HepG2 (cell line): ENCODE measurements around the gene ZMYM1. TPM values are rescaled to one million over a fixed set of nuclear protein-coding genes. Genes with fewer than 3 reads are reported as not detected.

Experiments
- ATAC-seq: fragments of 200-7000 bp; cut with Tn5 transposase; 3 replicates; pipeline ENCODE4 v1.9.1; 2020; ENCODE audit warnings: mild to moderate bottlenecking, moderate library complexity
- BruUV-seq: library from RNA; stranded (reverse); fragments of 400-500 nt; replicated peaks from 2 replicates; lab custom pipeline; 2021; lab: Mats Ljungman, UMichigan
- CTCF ChIA-PET: fragments of 300-600 bp; formaldehyde crosslinking; extraction: SDS; loops from one replicate; lab custom pipeline; 2021; ENCODE audit warnings: low total read pairs, inconsistent platforms, low intra/inter-chr PET ratio; lab: Yijun Ruan, JAX
- POLR2A ChIA-PET: fragments of 350-600 bp; sonication (Branson Sonifier 250); formaldehyde crosslinking; loops from one replicate; lab custom pipeline; 2020; ENCODE audit warnings: antibody characterized with exemption, inconsistent platforms; lab: Yijun Ruan, JAX
- DNase-seq: peaks from one replicate; pipeline ENCODE4 v3.0.0-alpha.2; 2015; ENCODE audit warnings: low spot score
- FAIRE-seq: peaks from 3 replicates; lab custom pipeline; 2011; peaks lifted over from hg19 to GRCh38; lab: Jason Lieb, UNC
- H2AFZ ChIP-seq: one replicate; pipeline ENCODE4 v1.6.1; 2011; ENCODE audit warnings: low read length, inconsistent platforms
- H3K27ac ChIP-seq: fragments of 300-600 bp; 3 replicates; pipeline ENCODE4 v1.8.0; 2011; ENCODE audit warnings: mixed run types, mild to moderate bottlenecking, mixed read lengths, low read length, inconsistent platforms; ENCODE audit not compliant: insufficient read depth; ENCODE audit errors: extremely low read length
- H3K27me3 ChIP-seq, 2 experiments: fragments of 200-600 bp in 1 of 2; 2 replicates in 1 of 2; 3 replicates in 1 of 2; pipeline versions ENCODE4 v1.6.0 to v1.8.0; 2011; ENCODE audit warnings: low read length in 2 of 2, mild to moderate bottlenecking in 2 of 2, moderate library complexity in 2 of 2, inconsistent platforms in 1 of 2; ENCODE audit not compliant: insufficient read depth in 2 of 2, control insufficient read depth in 1 of 2
- H3K36me3 ChIP-seq, 2 experiments: fragments of 200-600 bp in 1 of 2; replicated peaks in 1 of 2; 2 replicates in 1 of 2; 3 replicates in 1 of 2; pipeline versions ENCODE4 v1.5.1 to v1.8.0; 2011; ENCODE audit warnings: low read length in 2 of 2, inconsistent platforms in 1 of 2; ENCODE audit not compliant: insufficient read depth in 2 of 2, control insufficient read depth in 1 of 2
- H3K4me1 ChIP-seq: 2 replicates; pipeline ENCODE4 v1.5.1; 2012; ENCODE audit warnings: low read length, inconsistent platforms; ENCODE audit not compliant: insufficient read depth
- H3K4me2 ChIP-seq: 2 replicates; pipeline ENCODE4 v1.6.0; 2011; ENCODE audit warnings: low read depth, low read length, inconsistent platforms
- H3K4me3 ChIP-seq, 3 experiments: fragments of 200-600 bp in 1 of 3; sonication (generic), shearing (Covaris generic) in 1 of 3; replicated peaks in 1 of 3; 2 replicates each; pipeline ENCODE4 v1.5.1; 2011 to 2016; ENCODE audit warnings: low read length in 3 of 3, inconsistent platforms in 2 of 3, low read depth in 2 of 3, mild to moderate bottlenecking in 2 of 3, control low read depth in 1 of 3, mixed read lengths in 1 of 3; ENCODE audit not compliant: insufficient read depth in 1 of 3
- H3K79me2 ChIP-seq: one replicate; pipeline ENCODE4 v1.6.1; 2011; ENCODE audit warnings: low read length, inconsistent platforms; ENCODE audit not compliant: insufficient read depth
- H3K9ac ChIP-seq: 2 replicates; pipeline ENCODE4 v1.6.0; 2011; ENCODE audit warnings: mild to moderate bottlenecking, low read depth, low read length, inconsistent platforms; ENCODE audit not compliant: insufficient read depth
- H3K9me3 ChIP-seq: 2 replicates; pipeline ENCODE4 v1.5.1; 2012; ENCODE audit warnings: mild to moderate bottlenecking, low read length
- H4K20me1 ChIP-seq: 2 replicates; pipeline ENCODE4 v1.6.0; 2011; ENCODE audit warnings: inconsistent platforms, mild to moderate bottlenecking, low read length, moderate library complexity; ENCODE audit not compliant: insufficient read depth
- SIN3B ChIP-seq: fragments of 150-350 bp; IDR thresholded peaks from 2 replicates; pipeline ENCODE4 v1.6.1; 2014; ENCODE audit warnings: low read length
- ZKSCAN8 ChIP-seq: IDR thresholded peaks from 2 replicates; pipeline ENCODE4 v1.6.1; 2016; ENCODE audit warnings: borderline replicate concordance, missing genetic modification reagents, missing compliant biosample characterization
- WGBS: methylation state at CpG from one replicate; pipeline ENCODE4 v1.1.6; 2017; ENCODE audit warnings: low lambda C conversion rate; 5-methylcytosine and 5-hydroxymethylcytosine counted together
- in situ Hi-C: cut with HindIII; loops from 2 replicates; pipeline ENCODE4 v1.10.0; 2017; ENCODE audit warnings: low pct_unique_long_range_greater_than_20kb; ENCODE audit not compliant: extremely low pct_ligation_motif_present
- intact Hi-C: fragments of 100-400 bp; cut with micrococcal nuclease; formaldehyde crosslinking; loops from one replicate; pipeline ENCODE4 v1.10.0; 2022; ENCODE audit not compliant: unreplicated experiment
- polyA plus RNA-seq, 8 experiments: library from polyadenylated mRNA; depleted of rRNA in 3 of 8; stranded (reverse) in 7 of 8; unstranded in 1 of 8; fragments of >200 nt; fragmentation: Illumina TruSeq in 4 of 8; extraction: Trizol in 4 of 8; gene quantifications; 2 replicates each; pipeline versions ENCODE4 v1.2.1 to v1.2.3, GENCODE V29; 2011 to 2016; ENCODE audit warnings: low read depth in 4 of 8, missing spikeins in 1 of 8, mixed read lengths in 1 of 8; ENCODE audit not compliant: insufficient read depth in 1 of 8
- total RNA-seq, 5 experiments: library from RNA; depleted of rRNA; stranded (reverse); fragments of >200 nt; fragmentation: Illumina TruSeq; extraction: Trizol; gene quantifications; 2 replicates each; pipeline ENCODE4 v1.2.3, GENCODE V29; 2016; ENCODE audit warnings: low read depth in 1 of 5
- TF ChIP-seq, protein P1 (sequence below): sonication (generic); formaldehyde crosslinking; IDR thresholded peaks from 2 replicates; pipeline ENCODE4 v1.4.0; 2020; ENCODE audit warnings: missing genetic modification reagents
- TF ChIP-seq, protein P2 (sequence below): sonication (generic); formaldehyde crosslinking; IDR thresholded peaks from 2 replicates; pipeline ENCODE4 v1.4.0; 2020; ENCODE audit warnings: missing genetic modification reagents, borderline replicate concordance

The ZMYM1 gene
- total and polyA plus RNA-seq, 2 of the 13 experiments (the other 11 are each of a cell fraction or from before 2014, with no cell fraction given) = 10.0 to 16.2 TPM

DNA sequence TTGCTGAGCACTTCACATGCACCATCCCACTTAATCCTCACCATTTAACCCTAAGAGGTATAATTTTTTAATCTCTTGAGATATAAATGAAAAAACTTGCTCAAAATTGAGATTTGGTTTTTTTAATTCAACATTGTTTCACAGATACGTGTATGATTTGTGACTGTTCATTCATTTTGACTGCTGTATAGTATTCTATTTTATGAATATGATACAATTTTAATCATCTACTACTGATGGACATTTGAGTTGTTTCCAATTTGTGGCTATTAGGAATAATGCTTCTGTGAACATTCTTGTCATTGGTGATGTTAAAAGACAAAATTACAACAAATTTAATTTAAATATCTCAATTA is 46.8 kb upstream of the ZMYM1 start:
- Histone ChIP-seq H3K9ac (peak overlapping the region; percentile 49; the same call in 1 of the 2 replicates), H3K36me3 (peaks cover 0 to 3% of the 10 kb centered on the region in 2 experiments; a peak in 2 of 5 replicates), H3K4me2 (peak overlapping the region; percentile 78), H3K79me2 (peaks cover 12% of the 10 kb centered on the region), H3K27me3 (no peaks in the 10 kb centered on the region; a peak in 1 of 5 replicates), H3K4me3 (peak overlapping the region; percentile 81 to 86 (median 84)), H3K4me1 (peaks cover 12% of the 10 kb centered on the region), H2AFZ (peak overlapping the region; percentile 16), H3K9me3 (peaks cover 11% of the 10 kb centered on the region), H4K20me1 (no peaks in the 10 kb centered on the region), H3K27ac (no peak overlapping the region)
- TF ChIP-seq, protein P1, sequence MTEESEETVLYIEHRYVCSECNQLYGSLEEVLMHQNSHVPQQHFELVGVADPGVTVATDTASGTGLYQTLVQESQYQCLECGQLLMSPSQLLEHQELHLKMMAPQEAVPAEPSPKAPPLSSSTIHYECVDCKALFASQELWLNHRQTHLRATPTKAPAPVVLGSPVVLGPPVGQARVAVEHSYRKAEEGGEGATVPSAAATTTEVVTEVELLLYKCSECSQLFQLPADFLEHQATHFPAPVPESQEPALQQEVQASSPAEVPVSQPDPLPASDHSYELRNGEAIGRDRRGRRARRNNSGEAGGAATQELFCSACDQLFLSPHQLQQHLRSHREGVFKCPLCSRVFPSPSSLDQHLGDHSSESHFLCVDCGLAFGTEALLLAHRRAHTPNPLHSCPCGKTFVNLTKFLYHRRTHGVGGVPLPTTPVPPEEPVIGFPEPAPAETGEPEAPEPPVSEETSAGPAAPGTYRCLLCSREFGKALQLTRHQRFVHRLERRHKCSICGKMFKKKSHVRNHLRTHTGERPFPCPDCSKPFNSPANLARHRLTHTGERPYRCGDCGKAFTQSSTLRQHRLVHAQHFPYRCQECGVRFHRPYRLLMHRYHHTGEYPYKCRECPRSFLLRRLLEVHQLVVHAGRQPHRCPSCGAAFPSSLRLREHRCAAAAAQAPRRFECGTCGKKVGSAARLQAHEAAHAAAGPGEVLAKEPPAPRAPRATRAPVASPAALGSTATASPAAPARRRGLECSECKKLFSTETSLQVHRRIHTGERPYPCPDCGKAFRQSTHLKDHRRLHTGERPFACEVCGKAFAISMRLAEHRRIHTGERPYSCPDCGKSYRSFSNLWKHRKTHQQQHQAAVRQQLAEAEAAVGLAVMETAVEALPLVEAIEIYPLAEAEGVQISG (CRISPR knock-in tag) = no peak
- TF ChIP-seq ZKSCAN8 (CRISPR knock-in tag) = no peak
- TF ChIP-seq, protein P2, sequence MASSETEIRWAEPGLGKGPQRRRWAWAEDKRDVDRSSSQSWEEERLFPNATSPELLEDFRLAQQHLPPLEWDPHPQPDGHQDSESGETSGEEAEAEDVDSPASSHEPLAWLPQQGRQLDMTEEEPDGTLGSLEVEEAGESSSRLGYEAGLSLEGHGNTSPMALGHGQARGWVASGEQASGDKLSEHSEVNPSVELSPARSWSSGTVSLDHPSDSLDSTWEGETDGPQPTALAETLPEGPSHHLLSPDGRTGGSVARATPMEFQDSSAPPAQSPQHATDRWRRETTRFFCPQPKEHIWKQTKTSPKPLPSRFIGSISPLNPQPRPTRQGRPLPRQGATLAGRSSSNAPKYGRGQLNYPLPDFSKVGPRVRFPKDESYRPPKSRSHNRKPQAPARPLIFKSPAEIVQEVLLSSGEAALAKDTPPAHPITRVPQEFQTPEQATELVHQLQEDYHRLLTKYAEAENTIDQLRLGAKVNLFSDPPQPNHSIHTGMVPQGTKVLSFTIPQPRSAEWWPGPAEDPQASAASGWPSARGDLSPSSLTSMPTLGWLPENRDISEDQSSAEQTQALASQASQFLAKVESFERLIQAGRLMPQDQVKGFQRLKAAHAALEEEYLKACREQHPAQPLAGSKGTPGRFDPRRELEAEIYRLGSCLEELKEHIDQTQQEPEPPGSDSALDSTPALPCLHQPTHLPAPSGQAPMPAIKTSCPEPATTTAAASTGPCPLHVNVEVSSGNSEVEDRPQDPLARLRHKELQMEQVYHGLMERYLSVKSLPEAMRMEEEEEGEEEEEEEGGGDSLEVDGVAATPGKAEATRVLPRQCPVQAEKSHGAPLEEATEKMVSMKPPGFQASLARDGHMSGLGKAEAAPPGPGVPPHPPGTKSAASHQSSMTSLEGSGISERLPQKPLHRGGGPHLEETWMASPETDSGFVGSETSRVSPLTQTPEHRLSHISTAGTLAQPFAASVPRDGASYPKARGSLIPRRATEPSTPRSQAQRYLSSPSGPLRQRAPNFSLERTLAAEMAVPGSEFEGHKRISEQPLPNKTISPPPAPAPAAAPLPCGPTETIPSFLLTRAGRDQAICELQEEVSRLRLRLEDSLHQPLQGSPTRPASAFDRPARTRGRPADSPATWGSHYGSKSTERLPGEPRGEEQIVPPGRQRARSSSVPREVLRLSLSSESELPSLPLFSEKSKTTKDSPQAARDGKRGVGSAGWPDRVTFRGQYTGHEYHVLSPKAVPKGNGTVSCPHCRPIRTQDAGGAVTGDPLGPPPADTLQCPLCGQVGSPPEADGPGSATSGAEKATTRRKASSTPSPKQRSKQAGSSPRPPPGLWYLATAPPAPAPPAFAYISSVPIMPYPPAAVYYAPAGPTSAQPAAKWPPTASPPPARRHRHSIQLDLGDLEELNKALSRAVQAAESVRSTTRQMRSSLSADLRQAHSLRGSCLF (CRISPR knock-in tag) = no peak
- no peak for TF ChIP-seq SIN3B
- in situ Hi-C loops = no loop called here
- CTCF ChIA-PET = no interaction called here
- FAIRE-seq = no peak
- POLR2A ChIA-PET = interaction anchor here (0.9 to 3.5 kb wide), 5 partner anchors 14 to 173 kb away, joined by 3 to 15 read pairs (median 9); partner anchors contain the start of genes SMIM12, TMEM35B and ZMYM1
- intact Hi-C loops = loop anchor here (1.0 to 5.0 kb wide), 3 partner anchors 23 to 160 kb away; partner anchors contain the start of genes SFPQ and TMEM35B
- no TSS peak for BruUV-seq
- no peak for ATAC-seq
- DNase-seq = no peak
- 87% methylated on average over 1 of the region's 1 CpG for WGBS
